Ascending aorta (tissue), 2 donors: Measurements from ENCODE around the gene PEX3. TPM values are rescaled to one million over a fixed set of nuclear protein-coding genes. Genes with fewer than 3 reads are reported as not detected.

Experiments
- DNase-seq, 2 donors: peaks; one replicate each; pipeline ENCODE4 v3.0.0-alpha.2; 2019; ENCODE audit warnings: low spot score in 2 of 2
- H3K27ac ChIP-seq, 2 donors: fragments of 200-600 bp; sonication (generic); one replicate each; pipeline ENCODE4 v1.5.1; 2016 to 2017; ENCODE audit warnings: mild to moderate bottlenecking in 1 of 2
- H3K27me3 ChIP-seq: fragments of 200-600 bp; sonication (generic); one replicate; pipeline ENCODE4 v1.5.1; 2017
- H3K36me3 ChIP-seq, 2 donors: fragments of 200-600 bp; sonication (generic); one replicate each; pipeline ENCODE4 v1.5.1; 2016
- H3K4me1 ChIP-seq, 2 donors: fragments of 200-600 bp; sonication (generic); one replicate each; pipeline ENCODE4 v1.5.1; 2016 to 2017; ENCODE audit warnings: mild to moderate bottlenecking in 1 of 2
- H3K4me3 ChIP-seq, 2 donors: fragments of 200-600 bp; sonication (generic); one replicate each; pipeline ENCODE4 v1.5.1; 2016 to 2017; ENCODE audit warnings: mild to moderate bottlenecking in 1 of 2
- H3K9me3 ChIP-seq, 2 donors: fragments of 200-600 bp; sonication (generic); one replicate each; pipeline ENCODE4 v1.5.1; 2016
- intact Hi-C: fragments of 100-400 bp; cut with DNase I; formaldehyde crosslinking; loops from one replicate; pipeline ENCODE4 v1.15.1; 2023
- total RNA-seq: library from RNA; depleted of rRNA; stranded (reverse); fragments of >200 nt; gene quantifications from one replicate; pipeline ENCODE4 v1.1.0, GENCODE V29; 2016
- TF ChIP-seq, protein P1 (sequence below), 3 experiments: fragments of 200-600 bp in 2 of 3; fragments of 450-650 bp in 1 of 3; sonication (generic) in 2 of 3; IDR thresholded peaks; one replicate each; pipeline ENCODE4 v1.5.1; 2016 to 2019; ENCODE audit warnings: antibody characterized with exemption in 3 of 3, mild to moderate bottlenecking in 1 of 3, moderate library complexity in 1 of 3

PEX3 gene
- total RNA-seq, 1 donor from 2014 or later, result 0.96 TPM

GRCh38 chr6:143536461-143536865, 85.9 kb downstream of the PEX3 start:
- Histone ChIP-seq H3K9me3 (no peaks in the 10 kb centered on the region), H3K4me1 (peaks cover 0 to 7% of the 10 kb centered on the region in 2 donors), H3K4me3 (peak overlapping the region; percentile 62 to 84), H3K36me3 (no peaks in the 10 kb centered on the region), H3K27me3 (no peaks in the 10 kb centered on the region), H3K27ac (peak overlapping the region; percentile 51 to 74)
- TF ChIP-seq, protein P1, sequence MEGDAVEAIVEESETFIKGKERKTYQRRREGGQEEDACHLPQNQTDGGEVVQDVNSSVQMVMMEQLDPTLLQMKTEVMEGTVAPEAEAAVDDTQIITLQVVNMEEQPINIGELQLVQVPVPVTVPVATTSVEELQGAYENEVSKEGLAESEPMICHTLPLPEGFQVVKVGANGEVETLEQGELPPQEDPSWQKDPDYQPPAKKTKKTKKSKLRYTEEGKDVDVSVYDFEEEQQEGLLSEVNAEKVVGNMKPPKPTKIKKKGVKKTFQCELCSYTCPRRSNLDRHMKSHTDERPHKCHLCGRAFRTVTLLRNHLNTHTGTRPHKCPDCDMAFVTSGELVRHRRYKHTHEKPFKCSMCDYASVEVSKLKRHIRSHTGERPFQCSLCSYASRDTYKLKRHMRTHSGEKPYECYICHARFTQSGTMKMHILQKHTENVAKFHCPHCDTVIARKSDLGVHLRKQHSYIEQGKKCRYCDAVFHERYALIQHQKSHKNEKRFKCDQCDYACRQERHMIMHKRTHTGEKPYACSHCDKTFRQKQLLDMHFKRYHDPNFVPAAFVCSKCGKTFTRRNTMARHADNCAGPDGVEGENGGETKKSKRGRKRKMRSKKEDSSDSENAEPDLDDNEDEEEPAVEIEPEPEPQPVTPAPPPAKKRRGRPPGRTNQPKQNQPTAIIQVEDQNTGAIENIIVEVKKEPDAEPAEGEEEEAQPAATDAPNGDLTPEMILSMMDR (IDR thresholded peaks at IDR 0.05), result no peak
- intact Hi-C loops, result no loop called here
- DNase-seq, result no peak

- peak in 1 of 2 donors; percentile 79 for DNase-seq
- TF ChIP-seq, protein P1 (IDR thresholded peaks at IDR 0.05), result peak in 2 of 3 experiments; percentile 35 to 56
- Histone ChIP-seq H3K9me3 (no peaks in the 10 kb centered on the region), H3K27ac (peak overlapping the region; percentile 51 to 74), H3K36me3 (no peaks in the 10 kb centered on the region), H3K27me3 (no peaks in the 10 kb centered on the region), H3K4me1 (peaks cover 0 to 7% of the 10 kb centered on the region in 2 donors), H3K4me3 (peak overlapping the region; percentile 62 to 84)
- intact Hi-C loops, result no loop called here
Measured at GRCh38 chr6:143536866-143537691, 86.5 kb downstream of the PEX3 start.

DNA sequence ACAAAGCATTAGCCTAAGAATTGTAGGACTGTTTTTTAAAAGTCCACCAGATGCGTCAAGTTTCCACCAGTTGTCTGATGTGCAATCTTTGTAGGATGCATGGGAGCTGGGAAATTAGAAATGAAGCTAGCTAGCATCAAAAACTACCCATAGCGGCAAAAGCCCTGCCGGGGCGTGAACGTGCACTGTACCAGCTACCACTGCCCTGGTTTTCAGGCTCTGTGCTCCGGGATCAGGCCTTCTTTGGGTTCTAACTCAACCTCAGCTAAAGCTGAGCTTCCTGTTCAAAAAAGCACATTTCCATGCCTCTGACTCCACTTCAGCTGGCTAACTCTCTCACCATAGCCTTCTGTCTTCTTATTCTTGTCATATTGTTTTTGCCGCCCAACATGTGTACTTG, 87.8 kb downstream of the PEX3 start:
- H3K4me3 ChIP-seq, result peak overlapping the region in 1 of 2 donors; percentile 84
- TF ChIP-seq, protein P1 (IDR thresholded peaks at IDR 0.05), result no peak
- no peaks in the 10 kb centered on the region for H3K9me3 ChIP-seq
- no peaks in the 10 kb centered on the region for H3K27me3 ChIP-seq
- no peak overlapping the region for H3K27ac ChIP-seq
- no peaks in the 10 kb centered on the region for H3K36me3 ChIP-seq
- intact Hi-C loops, result no loop called here
- no peak for DNase-seq
- H3K4me1 ChIP-seq, result peaks cover 0 to 7% of the 10 kb centered on the region in 2 donors

DNA sequence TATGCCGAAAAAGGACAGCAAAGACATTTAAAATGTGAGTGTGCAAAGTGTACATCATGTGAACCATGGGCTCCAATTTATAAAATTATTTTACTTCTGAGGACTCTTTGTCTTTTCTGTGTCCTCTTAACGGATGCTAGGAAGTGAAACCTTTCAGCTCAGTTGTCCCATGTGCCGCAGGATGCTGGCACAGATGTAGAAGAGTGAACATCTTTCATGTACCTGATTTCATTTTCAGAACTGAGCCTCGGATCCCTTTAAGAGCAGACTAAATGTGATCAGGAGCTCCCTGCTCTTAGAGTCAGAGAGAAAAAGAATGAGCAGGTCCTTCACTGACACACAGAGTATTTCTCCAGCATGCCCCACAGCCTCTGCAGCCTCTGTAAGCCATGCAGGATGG, 88.5 kb downstream of the PEX3 start:
- no peaks in the 10 kb centered on the region for H3K9me3 ChIP-seq
- H3K27me3 ChIP-seq, result no peaks in the 10 kb centered on the region
- H3K27ac ChIP-seq, result no peak overlapping the region
- H3K4me1 ChIP-seq, result peaks cover 0 to 7% of the 10 kb centered on the region in 2 donors
- TF ChIP-seq, protein P1 (IDR thresholded peaks at IDR 0.05), result no peak
- H3K36me3 ChIP-seq, result no peaks in the 10 kb centered on the region
- no peak overlapping the region for H3K4me3 ChIP-seq
- intact Hi-C loops, result no loop called here
- no peak for DNase-seq

DNA sequence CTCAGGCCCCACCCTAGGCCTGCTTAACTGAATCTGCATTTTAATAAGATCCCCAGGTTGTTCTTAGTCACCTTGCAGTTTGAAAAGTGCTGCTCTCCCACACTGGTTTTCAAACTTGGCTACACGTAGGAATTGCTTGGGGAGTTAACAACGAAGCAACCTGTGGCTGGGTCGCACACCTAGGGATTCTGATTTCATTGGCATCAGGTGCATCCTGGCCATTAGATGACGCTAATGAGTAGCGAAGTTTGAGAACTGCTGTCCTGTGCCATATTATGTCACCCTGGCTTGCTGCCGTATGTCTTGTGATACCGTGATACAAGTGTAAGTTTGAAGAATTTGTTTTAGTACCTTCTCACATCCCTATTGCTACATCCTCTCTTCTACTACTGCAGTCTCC, 89.1 kb downstream of the PEX3 start:
- H3K27me3 ChIP-seq, result no peaks in the 10 kb centered on the region
- no peak overlapping the region for H3K4me3 ChIP-seq
- intact Hi-C loops, result no loop called here
- peaks cover 0 to 7% of the 10 kb centered on the region in 2 donors for H3K4me1 ChIP-seq
- H3K36me3 ChIP-seq, result no peaks in the 10 kb centered on the region
- TF ChIP-seq, protein P1 (IDR thresholded peaks at IDR 0.05), result no peak
- DNase-seq, result no peak
- H3K9me3 ChIP-seq, result no peaks in the 10 kb centered on the region
- H3K27ac ChIP-seq, result no peak overlapping the region
